ENCODE measurements around the gene SEPTIN3. TPM values are rescaled to one million over a fixed set of nuclear protein-coding genes. Genes with fewer than 3 reads are reported as not detected.
A peak's percentile ranks its signal among the peaks of the same experiment; 100 is the strongest.

SEPTIN3 gene
- total and polyA plus RNA-seq, 10 of the 15 experiments (the other 5 are each of a cell fraction or from before 2014, with no cell fraction given): 0.05 to 3.1 (median 0.87) TPM

GRCh38 chr22:41949297-41949965, 19.8 kb upstream of the SEPTIN3 start (continued):
- TF ChIP-seq, protein P1, sequence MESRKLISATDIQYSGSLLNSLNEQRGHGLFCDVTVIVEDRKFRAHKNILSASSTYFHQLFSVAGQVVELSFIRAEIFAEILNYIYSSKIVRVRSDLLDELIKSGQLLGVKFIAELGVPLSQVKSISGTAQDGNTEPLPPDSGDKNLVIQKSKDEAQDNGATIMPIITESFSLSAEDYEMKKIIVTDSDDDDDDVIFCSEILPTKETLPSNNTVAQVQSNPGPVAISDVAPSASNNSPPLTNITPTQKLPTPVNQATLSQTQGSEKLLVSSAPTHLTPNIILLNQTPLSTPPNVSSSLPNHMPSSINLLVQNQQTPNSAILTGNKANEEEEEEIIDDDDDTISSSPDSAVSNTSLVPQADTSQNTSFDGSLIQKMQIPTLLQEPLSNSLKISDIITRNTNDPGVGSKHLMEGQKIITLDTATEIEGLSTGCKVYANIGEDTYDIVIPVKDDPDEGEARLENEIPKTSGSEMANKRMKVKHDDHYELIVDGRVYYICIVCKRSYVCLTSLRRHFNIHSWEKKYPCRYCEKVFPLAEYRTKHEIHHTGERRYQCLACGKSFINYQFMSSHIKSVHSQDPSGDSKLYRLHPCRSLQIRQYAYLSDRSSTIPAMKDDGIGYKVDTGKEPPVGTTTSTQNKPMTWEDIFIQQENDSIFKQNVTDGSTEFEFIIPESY (IDR thresholded peaks at IDR 0.05): no peak
- TF ChIP-seq BHLHE40 (IDR thresholded peaks at IDR 0.05; ENCODE audit: borderline replicate concordance in 1 of 2, low read depth in 2 of 2, low read length in 1 of 2) (peak; percentile 72 to 86), IKZF2 (IDR thresholded peaks at IDR 0.05) (peak; percentile 92 to 93), ZBTB11 (CRISPR knock-in tag; IDR thresholded peaks at IDR 0.05) (no peak), CBX5 (IDR thresholded peaks at IDR 0.05; ENCODE audit: low read depth) (no peak), CEBPB (IDR thresholded peaks at IDR 0.05; ENCODE audit: borderline replicate concordance in 1 of 2, low read depth in 2 of 2, low read length in 2 of 2) (no peak), RFX5 (IDR thresholded peaks at IDR 0.05; ENCODE audit: low read depth, low read length) (no peak), STAT1 (conservative IDR thresholded peaks at IDR 0.05) (no peak), ZNF217 (IDR thresholded peaks at IDR 0.05) (0 out of 2 replicates have a peak, but pooled peaks have one; percentile 29), MYC (IDR thresholded peaks at IDR 0.05; ENCODE audit: insufficient read depth, insufficient read length, insufficient replicate concordance, low read length, severe bottlenecking) (no peak), ZNF274 (IDR thresholded peaks at IDR 0.05; ENCODE audit: insufficient read depth, insufficient read length) (no peak), EZH2 (IDR thresholded peaks at IDR 0.05; ENCODE audit: borderline replicate concordance, control insufficient read depth, low read depth, low read length) (no peak)
- TF ChIP-seq, protein P2, sequence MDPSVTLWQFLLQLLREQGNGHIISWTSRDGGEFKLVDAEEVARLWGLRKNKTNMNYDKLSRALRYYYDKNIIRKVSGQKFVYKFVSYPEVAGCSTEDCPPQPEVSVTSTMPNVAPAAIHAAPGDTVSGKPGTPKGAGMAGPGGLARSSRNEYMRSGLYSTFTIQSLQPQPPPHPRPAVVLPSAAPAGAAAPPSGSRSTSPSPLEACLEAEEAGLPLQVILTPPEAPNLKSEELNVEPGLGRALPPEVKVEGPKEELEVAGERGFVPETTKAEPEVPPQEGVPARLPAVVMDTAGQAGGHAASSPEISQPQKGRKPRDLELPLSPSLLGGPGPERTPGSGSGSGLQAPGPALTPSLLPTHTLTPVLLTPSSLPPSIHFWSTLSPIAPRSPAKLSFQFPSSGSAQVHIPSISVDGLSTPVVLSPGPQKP (IDR thresholded peaks at IDR 0.05; ENCODE audit: low read depth, low read length): no peak
- TF ChIP-seq, protein P3, sequence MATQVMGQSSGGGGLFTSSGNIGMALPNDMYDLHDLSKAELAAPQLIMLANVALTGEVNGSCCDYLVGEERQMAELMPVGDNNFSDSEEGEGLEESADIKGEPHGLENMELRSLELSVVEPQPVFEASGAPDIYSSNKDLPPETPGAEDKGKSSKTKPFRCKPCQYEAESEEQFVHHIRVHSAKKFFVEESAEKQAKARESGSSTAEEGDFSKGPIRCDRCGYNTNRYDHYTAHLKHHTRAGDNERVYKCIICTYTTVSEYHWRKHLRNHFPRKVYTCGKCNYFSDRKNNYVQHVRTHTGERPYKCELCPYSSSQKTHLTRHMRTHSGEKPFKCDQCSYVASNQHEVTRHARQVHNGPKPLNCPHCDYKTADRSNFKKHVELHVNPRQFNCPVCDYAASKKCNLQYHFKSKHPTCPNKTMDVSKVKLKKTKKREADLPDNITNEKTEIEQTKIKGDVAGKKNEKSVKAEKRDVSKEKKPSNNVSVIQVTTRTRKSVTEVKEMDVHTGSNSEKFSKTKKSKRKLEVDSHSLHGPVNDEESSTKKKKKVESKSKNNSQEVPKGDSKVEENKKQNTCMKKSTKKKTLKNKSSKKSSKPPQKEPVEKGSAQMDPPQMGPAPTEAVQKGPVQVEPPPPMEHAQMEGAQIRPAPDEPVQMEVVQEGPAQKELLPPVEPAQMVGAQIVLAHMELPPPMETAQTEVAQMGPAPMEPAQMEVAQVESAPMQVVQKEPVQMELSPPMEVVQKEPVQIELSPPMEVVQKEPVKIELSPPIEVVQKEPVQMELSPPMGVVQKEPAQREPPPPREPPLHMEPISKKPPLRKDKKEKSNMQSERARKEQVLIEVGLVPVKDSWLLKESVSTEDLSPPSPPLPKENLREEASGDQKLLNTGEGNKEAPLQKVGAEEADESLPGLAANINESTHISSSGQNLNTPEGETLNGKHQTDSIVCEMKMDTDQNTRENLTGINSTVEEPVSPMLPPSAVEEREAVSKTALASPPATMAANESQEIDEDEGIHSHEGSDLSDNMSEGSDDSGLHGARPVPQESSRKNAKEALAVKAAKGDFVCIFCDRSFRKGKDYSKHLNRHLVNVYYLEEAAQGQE (IDR thresholded peaks at IDR 0.05; ENCODE audit: low read depth, low read length): no peak
- TF ChIP-seq, protein P4, sequence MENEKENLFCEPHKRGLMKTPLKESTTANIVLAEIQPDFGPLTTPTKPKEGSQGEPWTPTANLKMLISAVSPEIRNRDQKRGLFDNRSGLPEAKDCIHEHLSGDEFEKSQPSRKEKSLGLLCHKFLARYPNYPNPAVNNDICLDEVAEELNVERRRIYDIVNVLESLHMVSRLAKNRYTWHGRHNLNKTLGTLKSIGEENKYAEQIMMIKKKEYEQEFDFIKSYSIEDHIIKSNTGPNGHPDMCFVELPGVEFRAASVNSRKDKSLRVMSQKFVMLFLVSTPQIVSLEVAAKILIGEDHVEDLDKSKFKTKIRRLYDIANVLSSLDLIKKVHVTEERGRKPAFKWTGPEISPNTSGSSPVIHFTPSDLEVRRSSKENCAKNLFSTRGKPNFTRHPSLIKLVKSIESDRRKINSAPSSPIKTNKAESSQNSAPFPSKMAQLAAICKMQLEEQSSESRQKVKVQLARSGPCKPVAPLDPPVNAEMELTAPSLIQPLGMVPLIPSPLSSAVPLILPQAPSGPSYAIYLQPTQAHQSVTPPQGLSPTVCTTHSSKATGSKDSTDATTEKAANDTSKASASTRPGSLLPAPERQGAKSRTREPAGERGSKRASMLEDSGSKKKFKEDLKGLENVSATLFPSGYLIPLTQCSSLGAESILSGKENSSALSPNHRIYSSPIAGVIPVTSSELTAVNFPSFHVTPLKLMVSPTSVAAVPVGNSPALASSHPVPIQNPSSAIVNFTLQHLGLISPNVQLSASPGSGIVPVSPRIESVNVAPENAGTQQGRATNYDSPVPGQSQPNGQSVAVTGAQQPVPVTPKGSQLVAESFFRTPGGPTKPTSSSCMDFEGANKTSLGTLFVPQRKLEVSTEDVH (IDR thresholded peaks at IDR 0.05; ENCODE audit: low read depth, partially characterized antibody): no peak

Measured in GM12878 (cell line).